GM21390 (cell line): ENCODE results near the gene TSPYL2.

ENCODE experiments used
- ATAC-seq: cut with Tn5 transposase; IDR thresholded peaks from one replicate; pipeline ENCODE4 v1.9.1; 2021; ENCODE audit not compliant: unreplicated experiment

Gene TSPYL2

DNA sequence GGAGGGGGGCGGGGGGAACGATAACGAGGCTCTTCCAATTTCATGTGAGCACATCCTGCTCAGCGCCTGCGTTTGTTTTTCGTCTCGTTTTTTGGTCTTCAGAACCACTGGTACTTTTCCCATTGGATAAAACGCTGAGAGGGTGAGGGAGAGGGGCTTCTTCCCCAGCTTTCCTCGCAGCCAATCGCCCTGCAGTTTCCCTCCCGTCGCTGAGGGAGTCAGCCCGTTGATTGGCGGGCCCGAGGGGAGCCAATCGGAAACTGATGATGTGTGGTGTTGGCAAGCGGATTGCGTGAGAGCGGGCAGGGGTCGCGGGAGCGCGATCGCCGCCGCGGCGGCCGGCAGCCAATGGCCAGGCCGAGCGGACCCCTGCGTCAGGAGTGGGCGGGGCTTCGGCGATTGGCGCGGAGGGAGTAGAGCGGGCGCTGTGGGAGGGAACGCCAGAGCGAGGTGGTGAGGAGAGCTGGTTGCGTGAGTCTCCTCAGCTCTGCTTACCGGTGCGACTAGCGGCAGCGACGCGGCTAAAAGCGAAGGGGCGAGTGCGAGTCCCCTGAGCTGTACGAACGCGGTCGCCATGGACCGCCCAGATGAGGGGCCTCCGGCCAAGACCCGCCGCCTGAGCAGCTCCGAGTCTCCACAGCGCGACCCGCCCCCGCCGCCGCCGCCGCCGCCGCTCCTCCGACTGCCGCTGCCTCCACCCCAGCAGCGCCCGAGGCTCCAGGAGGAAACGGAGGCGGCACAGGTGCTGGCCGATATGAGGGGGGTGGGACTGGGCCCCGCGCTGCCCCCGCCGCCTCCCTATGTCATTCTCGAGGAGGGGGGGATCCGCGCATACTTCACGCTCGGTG, at the start of gene TSPYL2:
Gene TSPYL2, plus strand, starts transcription at position 443 of the 848 bp plus-strand sequence. Its CDS starts 132 bp downstream, at position 575.
- peak; percentile 93 for ATAC-seq

DNA sequence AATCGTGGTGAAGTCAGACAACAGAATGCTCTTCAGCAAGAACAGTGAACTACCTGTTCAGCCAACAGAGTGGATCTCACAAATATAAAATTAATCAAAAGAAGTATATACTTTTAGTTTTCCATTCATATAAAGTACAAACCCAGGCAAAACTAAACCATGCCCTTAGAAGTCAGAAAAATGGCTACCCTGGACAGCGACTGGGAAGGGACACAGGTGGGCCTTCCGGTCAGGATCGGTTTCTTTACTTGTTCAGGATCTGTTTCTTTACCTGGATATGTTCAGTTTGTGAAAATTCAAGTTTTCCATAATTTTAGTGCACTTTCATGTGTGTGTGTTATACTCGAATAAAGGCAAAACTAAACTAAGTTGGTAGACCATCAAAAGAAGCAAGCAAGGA, 46.0 kb upstream of the TSPYL2 start:
- no peak for ATAC-seq

DNA sequence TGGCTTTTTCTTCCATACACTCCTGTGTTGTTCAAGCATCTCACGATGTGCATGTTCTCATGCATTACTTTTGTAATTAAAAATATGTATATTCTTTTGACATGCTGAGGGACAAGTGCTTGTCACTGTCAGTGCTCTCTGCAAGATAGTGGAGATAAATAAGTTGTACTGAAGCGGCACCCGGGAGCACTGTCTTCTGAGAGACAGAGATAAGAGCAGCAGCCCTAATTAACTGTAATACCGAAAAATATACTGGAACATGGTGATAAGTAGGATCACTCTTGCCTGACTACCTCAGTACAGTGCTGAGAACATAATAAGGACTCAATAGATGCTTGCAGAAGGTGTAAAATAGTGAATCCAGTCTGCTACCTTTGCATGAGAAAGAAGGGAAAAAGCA, 42.9 kb upstream of the TSPYL2 start:
- no peak for ATAC-seq

DNA sequence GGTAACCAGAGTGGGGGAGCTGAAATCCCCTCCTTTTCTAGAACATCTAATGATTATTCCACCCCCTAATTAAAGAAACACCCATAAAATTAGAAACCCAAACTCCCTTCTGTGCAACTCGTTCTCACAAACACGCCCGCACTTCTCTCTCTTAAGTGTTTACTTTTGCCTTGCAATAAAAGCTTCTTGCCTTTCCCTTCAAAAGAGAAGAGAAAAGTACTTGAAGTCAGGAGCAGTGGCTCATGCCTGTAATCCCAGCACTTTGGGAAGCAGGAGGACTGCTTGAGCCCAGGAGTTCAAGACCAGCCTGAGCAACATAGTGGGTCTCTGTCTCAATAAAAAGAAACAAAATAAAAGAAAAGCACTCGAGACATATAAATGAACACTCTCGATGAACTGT, 37.2 kb upstream of the TSPYL2 start:
- no peak for ATAC-seq

DNA sequence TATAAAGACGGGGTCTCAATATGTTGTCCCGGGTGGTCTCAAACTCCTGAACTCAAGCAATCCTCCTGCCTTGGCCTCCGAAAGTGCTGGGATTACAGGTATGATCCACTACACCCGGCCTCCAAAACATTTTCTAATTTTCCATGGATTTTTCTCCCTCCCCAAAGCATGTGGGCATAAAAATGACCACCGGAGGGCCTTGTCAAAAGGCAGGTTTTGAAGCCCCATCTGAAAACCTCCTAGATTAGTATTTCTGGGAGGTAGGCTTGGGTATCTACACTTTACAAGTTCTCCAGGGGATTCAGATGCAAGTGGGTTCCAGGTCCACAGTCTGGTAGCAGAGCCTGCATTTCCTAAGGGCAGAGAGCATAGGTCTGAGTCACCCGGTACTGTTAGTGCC, 34.9 kb upstream of the TSPYL2 start:
- no peak for ATAC-seq

DNA sequence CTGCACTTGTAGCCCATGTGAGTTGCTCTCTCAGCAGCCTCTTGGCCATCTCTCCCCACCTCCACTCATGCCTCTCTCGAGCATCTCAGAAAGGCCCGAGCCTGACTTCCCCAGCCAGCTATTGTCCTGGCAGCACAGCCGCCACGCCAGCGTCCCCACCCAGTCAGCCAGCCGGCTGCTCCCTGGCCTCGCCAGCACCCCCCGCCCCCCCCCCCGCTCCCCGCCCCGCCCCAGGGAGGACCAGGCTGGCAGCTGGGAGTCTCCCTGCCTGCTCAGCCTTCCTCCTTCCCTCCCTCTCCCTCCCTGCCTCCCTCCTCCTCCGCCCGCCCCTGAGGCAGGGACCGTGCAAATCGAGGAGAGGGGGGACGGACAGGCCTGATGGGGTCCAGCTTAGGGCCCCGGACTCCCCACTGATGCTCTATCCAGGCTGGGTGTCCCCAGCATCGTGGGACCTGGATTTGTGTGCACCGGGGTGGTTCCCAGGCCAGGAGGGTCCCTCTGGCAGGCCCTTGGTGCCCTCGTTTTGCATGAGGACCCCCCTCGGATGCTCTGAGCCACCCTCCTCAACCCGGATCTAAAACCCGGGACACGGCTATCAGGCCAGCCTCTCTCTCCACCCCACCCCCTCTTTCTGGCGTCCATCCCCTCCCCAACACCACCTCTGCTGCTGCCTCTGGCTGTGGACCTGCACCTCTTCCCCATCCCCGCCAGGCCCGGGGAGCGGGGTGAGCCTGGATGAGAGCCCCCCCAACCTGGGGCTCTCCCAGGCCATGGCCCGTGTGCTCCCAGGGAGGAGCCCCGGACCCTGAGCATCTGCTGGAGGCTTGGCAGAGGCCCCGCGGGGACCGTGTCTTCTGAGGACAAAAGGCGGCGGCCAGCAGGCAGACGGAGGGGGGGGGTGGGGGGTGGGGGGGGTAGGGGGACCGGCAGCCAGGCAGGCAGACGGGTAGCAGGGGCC, 33.7 kb upstream of the TSPYL2 start, which contains the start of gene GPR173:
Gene GPR173, plus strand, starts transcription at position 621 of the 958 bp plus-strand sequence. CDS start 27,833 bp downstream, outside the sequence.
- no peak for ATAC-seq

DNA sequence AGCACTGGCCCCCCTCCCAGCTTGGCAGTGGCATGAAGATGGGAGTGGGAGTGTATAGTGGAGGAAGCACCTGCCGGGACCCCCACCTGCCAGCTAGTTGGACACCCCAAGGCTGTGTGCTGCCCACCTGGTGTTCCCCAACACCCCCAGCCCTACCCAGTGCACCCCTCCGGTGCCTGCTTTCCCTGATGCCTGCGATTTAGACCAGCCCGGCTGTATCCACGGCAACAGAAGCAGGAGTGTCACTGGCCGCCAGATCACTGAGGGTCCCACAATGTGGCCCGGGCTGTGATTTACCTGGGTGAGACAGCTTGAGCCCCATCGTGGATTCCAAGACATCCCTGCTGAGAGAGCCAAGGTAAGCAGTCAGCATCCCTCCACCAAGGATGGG, 33.0 kb upstream of the TSPYL2 start:
- no peak for ATAC-seq

DNA sequence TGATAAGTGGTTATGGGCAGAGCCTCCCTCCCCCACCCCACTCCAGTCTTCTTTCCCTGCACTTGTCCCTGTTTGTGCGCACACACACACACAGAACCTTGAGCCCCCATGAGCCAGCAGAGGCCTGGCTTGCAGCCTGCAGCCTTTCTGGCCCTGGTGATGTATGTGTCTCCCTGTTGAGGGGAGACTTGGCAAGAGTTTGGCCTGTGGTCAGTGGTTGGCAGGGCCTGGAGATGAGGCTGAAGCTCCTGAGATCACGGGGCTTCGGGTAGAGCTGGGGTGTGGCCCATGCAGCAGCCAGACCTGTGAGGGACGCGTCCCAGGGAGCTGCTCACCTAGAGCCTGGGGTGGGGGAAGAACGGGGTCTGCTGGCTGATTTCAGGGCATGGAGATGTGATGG, 31.3 kb upstream of the TSPYL2 start:
- no peak for ATAC-seq

DNA sequence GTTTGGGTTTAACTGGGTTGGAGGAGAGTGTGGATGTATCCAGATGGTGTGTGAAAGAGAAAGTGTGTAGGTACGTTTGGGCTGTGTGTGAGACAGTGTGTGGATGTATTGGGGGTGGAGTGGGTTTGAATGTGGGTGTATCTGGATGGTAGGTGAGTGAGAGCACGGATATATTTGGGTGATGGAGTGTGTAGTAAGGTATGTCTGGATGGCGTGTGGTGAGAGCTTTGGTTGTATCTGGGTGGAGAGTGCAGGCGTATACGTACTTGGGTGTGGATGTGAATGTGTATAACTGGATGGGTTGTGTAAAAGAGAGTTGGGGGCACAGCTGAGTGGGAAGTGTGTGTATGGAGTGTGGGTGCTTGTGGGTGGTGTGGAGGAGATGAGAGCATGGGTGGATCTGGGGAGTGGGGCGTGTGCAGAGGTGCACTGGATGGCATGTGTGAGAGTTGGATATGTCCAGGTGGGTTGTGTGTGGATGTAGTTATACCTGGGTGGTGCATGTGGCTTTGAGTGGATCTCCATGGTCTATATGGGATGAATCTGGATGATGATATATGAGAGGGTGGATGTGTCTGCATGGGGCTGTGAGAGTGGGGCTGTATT, 26.8 kb upstream of the TSPYL2 start:
- no peak for ATAC-seq

DNA sequence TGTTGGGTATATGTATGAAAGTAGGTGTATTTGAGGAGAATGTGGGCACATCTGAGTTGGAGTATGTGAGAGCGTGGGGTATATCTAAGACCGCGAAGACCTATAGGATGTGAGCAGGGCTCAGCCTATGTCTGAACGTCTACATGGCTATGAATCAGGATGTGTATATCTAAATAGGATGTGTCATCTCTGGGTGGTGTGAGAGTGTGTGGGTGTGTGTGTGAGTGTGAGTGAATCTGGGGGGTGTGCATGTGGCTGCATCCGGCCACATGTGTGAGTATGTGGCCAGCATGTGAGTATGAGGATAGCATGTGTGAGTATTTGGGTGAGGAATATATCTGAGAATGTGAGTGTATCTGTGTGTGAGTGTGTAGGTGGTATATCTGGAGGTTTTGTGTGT, 25.9 kb upstream of the TSPYL2 start:
- ATAC-seq: no peak

DNA sequence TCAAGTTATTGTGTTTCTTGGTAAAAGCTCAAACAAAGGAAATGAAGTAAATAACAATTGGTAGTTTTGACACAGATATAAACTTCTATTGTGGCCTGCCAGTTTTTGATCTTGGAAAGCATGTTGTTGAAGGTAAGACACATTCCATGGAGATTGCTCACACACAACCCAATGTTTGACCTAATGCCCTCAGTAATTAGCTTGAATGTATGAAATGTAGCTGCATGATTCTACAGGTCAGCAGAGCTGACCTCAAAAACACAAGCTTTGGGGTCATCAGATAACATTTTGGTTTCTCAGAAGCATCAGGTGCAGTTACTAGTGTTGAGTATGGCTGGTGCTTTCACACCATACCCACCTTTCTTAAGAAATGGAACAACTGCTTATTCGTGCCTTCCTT, 17.1 kb upstream of the TSPYL2 start:
- no peak for ATAC-seq

DNA sequence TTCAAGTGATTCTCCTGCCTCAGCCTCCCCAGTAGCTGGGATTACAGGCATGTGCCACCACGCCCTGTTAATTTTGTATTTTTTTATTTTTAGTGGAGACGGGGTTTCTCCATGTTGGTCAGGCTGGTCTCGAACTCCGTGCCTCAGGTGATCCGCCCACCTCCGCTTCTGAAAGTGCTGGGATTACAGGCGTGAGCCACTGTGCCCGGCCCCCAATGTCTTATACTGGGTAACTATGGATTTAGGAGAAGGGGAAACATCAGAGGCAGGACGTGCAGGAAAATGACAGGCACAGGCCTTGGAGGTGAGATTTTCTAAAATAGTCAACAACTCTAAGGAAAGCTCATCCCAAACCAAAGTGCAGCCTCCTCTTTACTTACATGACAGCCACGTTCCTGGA, 11.1 kb upstream of the TSPYL2 start:
- ATAC-seq: no peak

DNA sequence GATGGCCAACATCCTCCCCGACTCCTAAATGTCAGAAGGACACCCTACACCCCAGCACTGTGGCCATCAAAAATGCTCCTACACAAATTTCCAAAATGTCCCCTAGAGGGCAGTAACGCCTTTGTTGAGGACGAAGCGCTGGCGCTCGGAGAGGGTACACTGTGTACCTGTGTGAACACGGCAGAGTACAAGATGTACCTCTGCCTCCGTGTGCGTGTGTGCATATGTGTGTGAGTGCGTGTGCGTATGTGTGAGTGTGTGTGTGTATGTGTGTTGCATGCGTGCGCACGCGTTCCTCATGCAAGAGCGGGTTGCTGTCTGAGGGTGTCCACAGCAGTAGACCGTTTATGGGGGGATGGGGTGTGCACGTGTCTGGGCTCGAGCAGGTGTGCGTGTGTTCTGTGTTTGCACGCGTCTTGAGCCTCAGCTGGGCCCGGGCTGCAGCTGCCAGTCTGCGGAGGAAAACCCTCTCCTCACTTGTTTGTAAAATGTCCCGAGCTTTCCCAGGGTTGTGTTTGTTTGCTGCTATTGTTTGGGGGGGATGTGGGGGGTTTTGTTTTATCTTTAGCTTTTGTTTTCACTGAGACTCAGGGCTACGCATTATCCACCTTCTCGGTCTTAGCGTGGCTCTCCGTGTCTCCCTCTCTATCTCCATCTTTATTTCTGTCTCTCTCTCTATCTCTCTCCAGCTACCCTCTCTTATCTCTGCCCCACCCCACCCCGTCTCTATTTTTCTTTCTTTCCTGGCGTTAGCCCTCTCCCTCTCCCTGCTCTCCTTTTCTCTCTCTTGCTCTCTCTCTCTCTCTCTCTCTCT, 10.4 kb upstream of the TSPYL2 start:
- ATAC-seq: peak; percentile 78

DNA sequence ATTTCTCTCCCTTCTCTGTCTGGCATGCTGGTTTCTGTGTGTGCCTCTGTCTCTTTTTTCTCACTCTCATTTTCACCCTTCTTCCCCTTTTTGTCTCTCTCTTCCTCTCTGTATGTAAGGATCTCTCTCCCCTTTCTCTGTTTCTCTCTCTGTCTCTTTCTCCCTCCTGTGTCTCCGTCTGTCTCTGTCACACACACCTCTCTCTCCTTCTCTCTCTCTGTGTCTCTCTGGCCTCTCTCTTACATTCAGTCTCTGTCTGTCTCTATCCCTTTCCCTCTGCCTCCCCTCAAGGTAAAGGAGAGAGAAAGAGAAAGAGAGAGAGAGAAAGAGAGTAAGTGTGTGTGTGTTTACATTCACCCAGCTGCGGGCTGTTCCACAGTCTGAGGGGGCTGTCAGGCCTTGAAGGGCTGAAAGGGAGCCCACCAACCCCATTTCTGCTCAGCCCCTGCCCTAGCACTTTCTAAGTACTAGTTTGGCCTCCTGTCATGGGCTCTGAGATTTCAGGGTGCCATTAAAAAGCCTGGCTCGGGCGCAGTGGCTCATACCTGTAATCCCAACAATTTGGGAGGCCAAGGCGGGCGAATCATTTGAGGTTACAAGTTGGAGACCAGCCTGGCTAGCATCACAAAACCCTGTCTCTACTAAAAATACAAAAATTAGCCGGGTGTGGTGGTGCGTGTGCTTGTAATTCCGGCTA, 9.6 kb upstream of the TSPYL2 start:
- ATAC-seq: peak; percentile 42

DNA sequence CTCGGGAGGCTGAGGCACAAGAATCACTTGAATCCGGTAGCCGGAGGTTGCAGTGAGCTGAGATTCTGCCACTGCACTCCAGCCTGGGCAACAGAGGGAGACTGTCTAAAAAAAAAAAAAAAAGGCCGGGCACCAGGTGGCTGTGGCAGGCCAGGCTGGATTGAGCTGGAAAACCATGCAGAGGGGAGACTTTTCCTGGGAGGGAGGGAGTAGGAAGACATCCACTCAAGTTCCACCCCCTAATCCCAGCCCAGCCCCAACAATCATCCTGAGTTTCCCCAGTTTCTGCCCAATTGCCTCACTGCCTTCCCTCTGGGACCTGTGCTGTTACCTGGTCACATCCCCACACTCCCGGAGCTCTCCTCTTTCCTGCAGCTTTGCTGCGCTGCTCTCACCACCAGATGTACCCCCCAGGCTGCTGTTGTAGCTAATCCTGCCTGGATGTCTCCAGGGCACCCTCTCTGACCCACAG, 9.0 kb upstream of the TSPYL2 start:
- no peak for ATAC-seq

DNA sequence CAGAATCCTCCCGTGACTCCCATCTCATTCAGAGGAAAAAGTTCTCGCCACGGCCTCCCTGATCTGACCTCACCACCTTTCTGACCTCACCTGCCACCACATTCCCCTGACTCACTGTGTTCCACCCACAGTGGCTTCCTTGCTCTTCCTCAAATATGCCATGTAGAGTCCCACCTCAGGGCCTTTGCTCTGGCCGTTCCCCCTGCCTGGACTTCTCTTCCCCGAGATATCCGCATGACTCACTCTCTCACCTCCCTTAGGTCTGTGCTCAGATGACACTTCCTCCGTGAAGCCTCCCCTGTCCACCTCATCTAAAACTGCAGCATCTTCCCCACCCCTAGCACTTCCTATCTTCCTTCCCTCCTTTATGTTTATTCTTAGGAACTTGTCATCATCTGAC, 7.2 kb upstream of the TSPYL2 start:
- no peak for ATAC-seq

DNA sequence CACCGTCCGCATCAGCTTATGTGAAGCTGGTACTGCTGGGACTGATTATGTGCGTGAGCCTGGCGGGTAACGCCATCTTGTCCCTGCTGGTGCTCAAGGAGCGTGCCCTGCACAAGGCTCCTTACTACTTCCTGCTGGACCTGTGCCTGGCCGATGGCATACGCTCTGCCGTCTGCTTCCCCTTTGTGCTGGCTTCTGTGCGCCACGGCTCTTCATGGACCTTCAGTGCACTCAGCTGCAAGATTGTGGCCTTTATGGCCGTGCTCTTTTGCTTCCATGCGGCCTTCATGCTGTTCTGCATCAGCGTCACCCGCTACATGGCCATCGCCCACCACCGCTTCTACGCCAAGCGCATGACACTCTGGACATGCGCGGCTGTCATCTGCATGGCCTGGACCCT, 5.5 kb upstream of the TSPYL2 start:
- no peak for ATAC-seq

DNA sequence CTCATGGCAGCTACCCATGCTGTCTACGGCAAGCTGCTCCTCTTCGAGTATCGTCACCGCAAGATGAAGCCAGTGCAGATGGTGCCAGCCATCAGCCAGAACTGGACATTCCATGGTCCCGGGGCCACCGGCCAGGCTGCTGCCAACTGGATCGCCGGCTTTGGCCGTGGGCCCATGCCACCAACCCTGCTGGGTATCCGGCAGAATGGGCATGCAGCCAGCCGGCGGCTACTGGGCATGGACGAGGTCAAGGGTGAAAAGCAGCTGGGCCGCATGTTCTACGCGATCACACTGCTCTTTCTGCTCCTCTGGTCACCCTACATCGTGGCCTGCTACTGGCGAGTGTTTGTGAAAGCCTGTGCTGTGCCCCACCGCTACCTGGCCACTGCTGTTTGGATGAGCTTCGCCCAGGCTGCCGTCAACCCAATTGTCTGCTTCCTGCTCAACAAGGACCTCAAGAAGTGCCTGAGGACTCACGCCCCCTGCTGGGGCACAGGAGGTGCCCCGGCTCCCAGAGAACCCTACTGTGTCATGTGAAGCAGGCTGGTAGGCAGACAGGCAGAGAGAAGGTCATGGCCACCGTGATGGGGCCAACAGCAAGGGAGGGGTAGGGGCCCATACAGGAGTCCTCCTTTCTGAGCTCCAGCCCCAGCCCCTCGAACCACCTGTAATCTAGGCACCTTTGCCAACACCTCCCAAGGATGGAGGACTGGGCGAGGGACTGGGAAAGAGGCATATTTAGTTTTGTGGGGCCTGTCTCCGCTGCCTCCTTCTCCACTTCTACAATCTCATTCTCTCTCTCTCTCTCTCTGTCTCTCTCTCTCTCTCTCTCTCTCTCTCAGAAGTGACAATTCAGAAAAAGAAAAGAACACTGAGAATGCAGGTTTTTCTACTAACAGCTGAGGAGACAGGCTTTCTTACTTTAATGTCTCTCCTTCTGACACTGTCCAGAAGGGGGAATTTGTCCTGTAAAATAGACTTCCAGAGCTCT, 4.7 kb upstream of the TSPYL2 start:
- ATAC-seq: no peak

DNA sequence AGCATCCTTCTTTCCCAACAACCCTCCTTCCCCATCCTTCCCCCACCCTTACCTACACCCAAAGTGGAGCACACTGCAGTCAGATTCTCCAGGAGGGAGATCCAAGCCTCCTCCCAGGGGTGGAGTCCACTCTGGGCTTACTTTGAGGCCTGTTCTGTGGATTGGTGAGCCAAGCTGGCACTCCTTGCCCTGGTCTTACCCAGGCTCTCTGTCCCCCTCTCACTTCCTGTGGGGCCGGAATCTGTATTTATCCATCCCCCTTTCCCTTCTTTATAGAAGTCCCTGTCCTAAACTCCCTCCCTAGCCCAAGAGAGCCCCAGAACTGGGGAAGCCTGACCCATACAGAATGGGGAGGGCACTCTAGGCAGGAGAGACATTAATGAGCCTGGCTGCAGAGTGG, 3.2 kb upstream of the TSPYL2 start:
- ATAC-seq: no peak
